ENCODE measurements around the gene MIPEP. TPM values are rescaled to one million over a fixed set of nuclear protein-coding genes. Genes with fewer than 3 reads are reported as not detected.

MIPEP gene
- total and polyA plus RNA-seq, 2 donors (not counting 1 experiment from before 2014, with no cell fraction given): 90.0 to 92.5 TPM

- Histone ChIP-seq H2AFZ (ENCODE audit: low read length) (no peak overlapping the region), H3K4me1 (ENCODE audit: control insufficient read depth, extremely low read depth, insufficient read depth, low read length) (peaks cover 2% of the 10 kb centered on the region), H3K27me3 (ENCODE audit: control insufficient read depth, insufficient read depth, low read length) (no peaks in the 10 kb centered on the region), H3K9ac (ENCODE audit: insufficient read depth, low read length) (no peak overlapping the region), H3K36me3 (ENCODE audit: control insufficient read depth, insufficient read depth, low read length) (no peaks in the 10 kb centered on the region), H3K4me3 (replicated peaks in 1 of 4; ENCODE audit: control extremely low read depth in 1 of 4, insufficient read depth in 1 of 4, low read depth in 3 of 4, low read length in 4 of 4) (no peak overlapping the region), H3K79me2 (ENCODE audit: control insufficient read depth, insufficient read depth, low read length) (no peaks in the 10 kb centered on the region), H3K9me3 (ENCODE audit: control insufficient read depth, insufficient read depth, low read depth, low read length) (no peaks in the 10 kb centered on the region), H3K4me2 (ENCODE audit: extremely low read depth, insufficient read depth, low read length) (no peak overlapping the region), H4K20me1 (ENCODE audit: control insufficient read depth, extremely low read depth, insufficient read depth, low read length) (no peaks in the 10 kb centered on the region), H3K27ac (ENCODE audit: insufficient read depth, low read length) (no peak overlapping the region)
- no peak for DNase-seq (ENCODE audit: low read depth in 2 of 2)
- TF ChIP-seq EZH2 (IDR thresholded peaks at IDR 0.05; ENCODE audit: low read length, missing control alignments) (no peak), CTCF (conservative IDR thresholded peaks at IDR 0.05 in 1 of 2, IDR thresholded peaks at IDR 0.05 in 1 of 2; ENCODE audit: low read depth in 1 of 2, low read length in 2 of 2) (no peak)
Observed at GRCh38 chr13:23861310-23861709, 27.9 kb downstream of the MIPEP start.

DNA sequence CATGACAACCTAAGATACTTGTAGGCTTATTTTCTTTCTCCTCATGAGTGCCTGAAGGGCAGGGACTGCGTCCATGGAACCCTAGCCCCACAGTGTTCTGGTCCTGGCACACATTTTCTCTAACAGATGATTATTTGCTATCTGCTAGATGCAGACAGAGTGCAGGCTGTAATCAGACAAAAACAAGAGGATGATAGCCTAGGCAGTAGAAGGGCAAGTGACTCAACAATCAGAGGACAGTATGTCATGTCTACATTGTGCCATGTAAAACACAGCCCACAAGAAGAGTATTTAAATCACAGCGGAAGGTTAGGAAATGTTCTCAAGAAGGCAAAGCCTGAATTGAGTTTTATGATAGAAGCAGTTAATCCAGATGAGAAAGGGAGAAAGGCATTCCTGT, 29.3 kb downstream of the MIPEP start:
- Histone ChIP-seq H3K9ac (ENCODE audit: insufficient read depth, low read length) (no peak overlapping the region), H3K36me3 (ENCODE audit: control insufficient read depth, insufficient read depth, low read length) (no peaks in the 10 kb centered on the region), H3K27ac (ENCODE audit: insufficient read depth, low read length) (no peak overlapping the region), H3K4me1 (ENCODE audit: control insufficient read depth, extremely low read depth, insufficient read depth, low read length) (no peaks in the 10 kb centered on the region), H3K27me3 (ENCODE audit: control insufficient read depth, insufficient read depth, low read length) (no peaks in the 10 kb centered on the region), H3K9me3 (ENCODE audit: control insufficient read depth, insufficient read depth, low read depth, low read length) (no peaks in the 10 kb centered on the region), H3K4me2 (ENCODE audit: extremely low read depth, insufficient read depth, low read length) (no peak overlapping the region), H2AFZ (ENCODE audit: low read length) (no peak overlapping the region), H3K4me3 (replicated peaks in 1 of 4; ENCODE audit: control extremely low read depth in 1 of 4, insufficient read depth in 1 of 4, low read depth in 3 of 4, low read length in 4 of 4) (no peak overlapping the region), H4K20me1 (ENCODE audit: control insufficient read depth, extremely low read depth, insufficient read depth, low read length) (no peaks in the 10 kb centered on the region), H3K79me2 (ENCODE audit: control insufficient read depth, insufficient read depth, low read length) (no peaks in the 10 kb centered on the region)
- no peak for DNase-seq (ENCODE audit: low read depth in 2 of 2)
- TF ChIP-seq EZH2 (IDR thresholded peaks at IDR 0.05; ENCODE audit: low read length, missing control alignments) (no peak), CTCF (conservative IDR thresholded peaks at IDR 0.05 in 1 of 2, IDR thresholded peaks at IDR 0.05 in 1 of 2; ENCODE audit: low read depth in 1 of 2, low read length in 2 of 2) (no peak)

GRCh38 chr13:23859455-23859854, 29.7 kb downstream of the MIPEP start:
- no peaks in the 10 kb centered on the region for H3K4me1 ChIP-seq (ENCODE audit: control insufficient read depth, extremely low read depth, insufficient read depth, low read length)
- H3K36me3 ChIP-seq (ENCODE audit: control insufficient read depth, insufficient read depth, low read length): no peaks in the 10 kb centered on the region
- H3K4me2 ChIP-seq (ENCODE audit: extremely low read depth, insufficient read depth, low read length): no peak overlapping the region
- no peak overlapping the region for H3K27ac ChIP-seq (ENCODE audit: insufficient read depth, low read length)
- no peaks in the 10 kb centered on the region for H3K9me3 ChIP-seq (ENCODE audit: control insufficient read depth, insufficient read depth, low read depth, low read length)
- H3K27me3 ChIP-seq (ENCODE audit: control insufficient read depth, insufficient read depth, low read length): no peaks in the 10 kb centered on the region
- no peak for DNase-seq (ENCODE audit: low read depth in 2 of 2)
- H2AFZ ChIP-seq (ENCODE audit: low read length): no peak overlapping the region
- H3K9ac ChIP-seq (ENCODE audit: insufficient read depth, low read length): no peak overlapping the region
- no peaks in the 10 kb centered on the region for H4K20me1 ChIP-seq (ENCODE audit: control insufficient read depth, extremely low read depth, insufficient read depth, low read length)
- H3K79me2 ChIP-seq (ENCODE audit: control insufficient read depth, insufficient read depth, low read length): no peaks in the 10 kb centered on the region
- H3K4me3 ChIP-seq (replicated peaks in 1 of 4; ENCODE audit: control extremely low read depth in 1 of 4, insufficient read depth in 1 of 4, low read depth in 3 of 4, low read length in 4 of 4): no peak overlapping the region
- TF ChIP-seq CTCF (conservative IDR thresholded peaks at IDR 0.05 in 1 of 2, IDR thresholded peaks at IDR 0.05 in 1 of 2; ENCODE audit: low read depth in 1 of 2, low read length in 2 of 2): no peak
- no peak for TF ChIP-seq EZH2 (IDR thresholded peaks at IDR 0.05; ENCODE audit: low read length, missing control alignments)
